Gastrocnemius medialis (tissue), 4 donors: ENCODE measurements around the gene LRRN3. TPM values are rescaled to one million over a fixed set of nuclear protein-coding genes. Genes with fewer than 3 reads are reported as not detected.

Experiments used
- ATAC-seq, 2 donors: fragments of 150-250 bp; one replicate each; pipeline ENCODE4 v1.9.1; 2016
- DNase-seq, 2 donors: peaks; one replicate each; pipeline ENCODE4 v3.0.0-alpha.2; 2019
- H3K27ac ChIP-seq, 4 donors: fragments of 200-600 bp; sonication (generic); 1 replicate in 1 of 4; 2 replicates in 3 of 4; pipeline ENCODE4 v1.5.1; 2016 to 2018; ENCODE audit warnings: mild to moderate bottlenecking in 2 of 4, moderate library complexity in 1 of 4
- H3K27me3 ChIP-seq, 3 donors: fragments of 200-600 bp; sonication (generic) in 2 of 3; 1 replicate in 1 of 3; 2 replicates in 2 of 3; pipeline versions ENCODE4 v1.5.1 to v1.6.0; 2016 to 2019; ENCODE audit warnings: mild to moderate bottlenecking in 1 of 3, moderate library complexity in 1 of 3
- H3K36me3 ChIP-seq, 2 donors: fragments of 200-600 bp; sonication (generic) in 1 of 2; one replicate each; pipeline ENCODE4 v1.5.1; 2017 to 2018
- H3K4me1 ChIP-seq, 2 donors: fragments of 200-600 bp; sonication (generic) in 1 of 2; one replicate each; pipeline ENCODE4 v1.5.1; 2016 to 2017; ENCODE audit warnings: mild to moderate bottlenecking in 2 of 2
- H3K4me3 ChIP-seq, 4 donors: fragments of 200-600 bp; sonication (generic) in 3 of 4; 1 replicate in 1 of 4; 2 replicates in 3 of 4; pipeline ENCODE4 v1.5.1; 2016 to 2019; ENCODE audit warnings: mild to moderate bottlenecking in 2 of 4
- H3K9me3 ChIP-seq, 3 donors: fragments of 200-600 bp; sonication (generic) in 2 of 3; 1 replicate in 1 of 3; 2 replicates in 2 of 3; pipeline ENCODE4 v1.5.1; 2016 to 2019
- POLR2A ChIP-seq, 2 donors: fragments of 450-650 bp; IDR thresholded peaks; one replicate each; pipeline ENCODE4 v1.6.1; 2017; ENCODE audit warnings: antibody characterized with exemption in 2 of 2, mild to moderate bottlenecking in 2 of 2, moderate library complexity in 2 of 2
- in situ Hi-C, 4 donors: fragments of 200-750 bp; cut with MboI; loops; one replicate each; pipeline versions ENCODE4 v1.15.0 to v1.8.0; 2017; ENCODE audit warnings: low sequenced_read_pairs in 4 of 4
- intact Hi-C: fragments of 100-400 bp; cut with DNase I; formaldehyde crosslinking; loops from one replicate; pipeline ENCODE4 v1.15.1; 2023; ENCODE audit warnings: low total_unique reads
- total RNA-seq, 4 donors: library from RNA; depleted of rRNA; stranded (reverse); fragments of >200 nt; gene quantifications; one replicate each; pipeline versions ENCODE4 v1.1.0 to v1.2.3, GENCODE V29; 2016
- TF ChIP-seq, protein P1 (sequence below), 5 experiments: fragments of 450-650 bp in 3 of 5; fragments of 200-600 bp in 2 of 5; sonication (generic) in 2 of 5; IDR thresholded peaks in 4 of 5; conservative IDR thresholded peaks in 1 of 5; 1 replicate in 4 of 5; 2 replicates in 1 of 5; pipeline ENCODE4 v1.5.1; 2016 to 2019; ENCODE audit warnings: antibody characterized with exemption in 5 of 5, mild to moderate bottlenecking in 3 of 5, moderate library complexity in 3 of 5

Gene LRRN3
- total RNA-seq, 4 donors from 2014 or later, result 0.42 to 11.7 (median 6.9) TPM

DNA sequence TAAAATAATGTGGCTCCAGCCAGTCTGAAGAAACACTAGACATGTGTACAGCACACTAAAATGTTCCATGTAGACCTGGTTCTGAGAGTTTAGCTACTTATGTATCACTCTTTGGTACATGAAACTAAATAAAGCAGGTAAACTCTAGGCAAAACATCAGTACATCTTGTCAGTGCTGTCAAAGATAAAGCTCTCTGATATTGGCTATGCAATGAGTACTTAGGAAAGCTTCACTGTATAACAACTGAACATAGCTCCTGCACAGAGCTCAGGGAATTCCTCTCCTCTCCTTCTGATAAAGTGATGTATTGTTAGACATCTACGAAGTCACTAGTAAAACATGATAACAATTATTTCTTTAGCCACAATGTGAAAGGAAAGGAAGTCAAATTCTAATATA is 3.5 kb downstream of the LRRN3 start:
- TF ChIP-seq, protein P1, sequence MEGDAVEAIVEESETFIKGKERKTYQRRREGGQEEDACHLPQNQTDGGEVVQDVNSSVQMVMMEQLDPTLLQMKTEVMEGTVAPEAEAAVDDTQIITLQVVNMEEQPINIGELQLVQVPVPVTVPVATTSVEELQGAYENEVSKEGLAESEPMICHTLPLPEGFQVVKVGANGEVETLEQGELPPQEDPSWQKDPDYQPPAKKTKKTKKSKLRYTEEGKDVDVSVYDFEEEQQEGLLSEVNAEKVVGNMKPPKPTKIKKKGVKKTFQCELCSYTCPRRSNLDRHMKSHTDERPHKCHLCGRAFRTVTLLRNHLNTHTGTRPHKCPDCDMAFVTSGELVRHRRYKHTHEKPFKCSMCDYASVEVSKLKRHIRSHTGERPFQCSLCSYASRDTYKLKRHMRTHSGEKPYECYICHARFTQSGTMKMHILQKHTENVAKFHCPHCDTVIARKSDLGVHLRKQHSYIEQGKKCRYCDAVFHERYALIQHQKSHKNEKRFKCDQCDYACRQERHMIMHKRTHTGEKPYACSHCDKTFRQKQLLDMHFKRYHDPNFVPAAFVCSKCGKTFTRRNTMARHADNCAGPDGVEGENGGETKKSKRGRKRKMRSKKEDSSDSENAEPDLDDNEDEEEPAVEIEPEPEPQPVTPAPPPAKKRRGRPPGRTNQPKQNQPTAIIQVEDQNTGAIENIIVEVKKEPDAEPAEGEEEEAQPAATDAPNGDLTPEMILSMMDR (IDR thresholded peaks at IDR 0.05 in 4 of 5, conservative IDR thresholded peaks at IDR 0.05 in 1 of 5), result no peak
- TF ChIP-seq POLR2A (IDR thresholded peaks at IDR 0.05), result no peak
- no peak overlapping the region for H3K4me3 ChIP-seq
- H3K27ac ChIP-seq, result no peak overlapping the region
- in situ Hi-C loops (loop anchor here in 3 of 4 donors (5.0 to 25.0 kb wide), 3 partner anchors 390 to 643 kb away; no protein-coding TSS in a partner anchor), intact Hi-C loops (loop anchor here (5.0 kb wide), 1 partner anchor 468 kb away; the partner anchor contains the start of gene IMMP2L)
- peaks cover 22 to 43% of the 10 kb centered on the region in 2 donors for H3K4me1 ChIP-seq
- no peak for ATAC-seq
- H3K9me3 ChIP-seq, result no peaks in the 10 kb centered on the region
- no peak for DNase-seq
- no peaks in the 10 kb centered on the region for H3K27me3 ChIP-seq
- no peaks in the 10 kb centered on the region for H3K36me3 ChIP-seq

DNA sequence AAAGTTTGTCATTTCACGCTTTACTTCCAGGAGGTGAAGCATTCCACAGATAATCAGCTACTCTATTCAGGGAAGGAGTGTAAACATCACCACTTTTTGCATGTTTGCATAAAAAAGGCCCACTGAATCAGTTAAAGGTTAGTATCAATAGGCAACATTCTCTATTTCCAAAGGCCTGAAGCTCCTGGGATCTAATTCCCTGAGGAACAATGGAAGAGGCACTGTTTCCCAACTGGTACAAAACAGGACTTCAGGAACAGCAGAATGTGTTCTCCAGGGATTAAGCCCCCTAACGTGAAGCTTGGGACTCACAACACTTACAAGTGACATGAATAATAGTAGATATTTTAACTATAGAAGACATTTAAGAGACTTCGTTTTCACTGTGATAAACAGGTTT is 6.1 kb downstream of the LRRN3 start:
- DNase-seq, result no peak
- Histone ChIP-seq H3K27ac (no peak overlapping the region), H3K36me3 (no peaks in the 10 kb centered on the region), H3K4me3 (no peak overlapping the region), H3K27me3 (no peaks in the 10 kb centered on the region), H3K9me3 (no peaks in the 10 kb centered on the region), H3K4me1 (peaks cover 20 to 26% of the 10 kb centered on the region in 2 donors)
- intact Hi-C loops (no loop called here), in situ Hi-C loops (loop anchor here in 2 of 4 donors (10.0 to 25.0 kb wide), 2 partner anchors 388 to 640 kb away; no protein-coding TSS in a partner anchor)
- ATAC-seq, result no peak
- no peak for TF ChIP-seq POLR2A (IDR thresholded peaks at IDR 0.05)
- TF ChIP-seq, protein P1 (IDR thresholded peaks at IDR 0.05 in 4 of 5, conservative IDR thresholded peaks at IDR 0.05 in 1 of 5), result no peak

- intact Hi-C loops (no loop called here), in situ Hi-C loops (loop anchor here in 2 of 4 donors (10.0 to 25.0 kb wide), 2 partner anchors 387 to 639 kb away; no protein-coding TSS in a partner anchor)
- H3K36me3 ChIP-seq, result no peaks in the 10 kb centered on the region
- no peaks in the 10 kb centered on the region for H3K9me3 ChIP-seq
- H3K27me3 ChIP-seq, result no peaks in the 10 kb centered on the region
- ATAC-seq (peak in 1 of 2 donors; percentile 89), DNase-seq (no peak)
- TF ChIP-seq POLR2A (IDR thresholded peaks at IDR 0.05), result no peak
- TF ChIP-seq, protein P1 (IDR thresholded peaks at IDR 0.05 in 4 of 5, conservative IDR thresholded peaks at IDR 0.05 in 1 of 5), result peak in 3 of 5 experiments; percentile 16 to 51 (median 30)
- H3K27ac ChIP-seq, result no peak overlapping the region
- peaks cover 10 to 14% of the 10 kb centered on the region in 2 donors for H3K4me1 ChIP-seq
- H3K4me3 ChIP-seq, result no peak overlapping the region
Observed at GRCh38 chr7:111098011-111098925, 7.3 kb downstream of the LRRN3 start.

GRCh38 chr7:111098926-111099250 is 8.0 kb downstream of the LRRN3 start:
- no peak for DNase-seq
- TF ChIP-seq, protein P1 (IDR thresholded peaks at IDR 0.05 in 4 of 5, conservative IDR thresholded peaks at IDR 0.05 in 1 of 5), result no peak
- no peak for TF ChIP-seq POLR2A (IDR thresholded peaks at IDR 0.05)
- in situ Hi-C loops (loop anchor here in 2 of 4 donors (10.0 to 25.0 kb wide), 2 partner anchors 386 to 638 kb away; no protein-coding TSS in a partner anchor), intact Hi-C loops (no loop called here)
- H3K27ac ChIP-seq, result no peak overlapping the region
- H3K27me3 ChIP-seq, result no peaks in the 10 kb centered on the region
- ATAC-seq, result no peak
- H3K4me3 ChIP-seq, result no peak overlapping the region
- H3K9me3 ChIP-seq, result no peaks in the 10 kb centered on the region
- no peaks in the 10 kb centered on the region for H3K36me3 ChIP-seq
- peaks cover 8% of the 10 kb centered on the region in 2 donors for H3K4me1 ChIP-seq
